HG02938 (cell line): ENCODE data around the gene EML5.
"Not testable (repeated sequence)": the region's sequence is repeated elsewhere in the genome, so short reads cannot be mapped to it uniquely, and the experiment has no call there.

Experiments
- ATAC-seq: cut with Tn5 transposase; IDR thresholded peaks from one replicate; pipeline ENCODE4 v1.9.1; 2021; ENCODE audit warnings: mild to moderate bottlenecking, moderate library complexity; ENCODE audit not compliant: unreplicated experiment

The EML5 gene

GRCh38 chr14:88804035-88804434, 11.3 kb upstream of the EML5 start:
- no peak for ATAC-seq

GRCh38 chr14:88802596-88802995, 9.8 kb upstream of the EML5 start:
- ATAC-seq: no peak

- ATAC-seq: no peak
Observed at GRCh38 chr14:88799522-88799921, 6.8 kb upstream of the EML5 start.

GRCh38 chr14:88798156-88798555, 5.4 kb upstream of the EML5 start:
- no peak for ATAC-seq

- ATAC-seq: no peak
Observed at GRCh38 chr14:88793259-88793625, 489 bp upstream of the EML5 start.

GRCh38 chr14:88791629-88792472, 902 bp downstream of the EML5 start:
- ATAC-seq: peak; percentile 4

- no peak for ATAC-seq
Observed at GRCh38 chr14:88791252-88791621, 1.5 kb downstream of the EML5 start.

GRCh38 chr14:88790501-88791251, 2.1 kb downstream of the EML5 start:
- ATAC-seq: no peak

GRCh38 chr14:88789573-88789972, 3.2 kb downstream of the EML5 start:
- not testable (repeated sequence) for ATAC-seq

- ATAC-seq: no peak
Observed at GRCh38 chr14:88786715-88787114, 6.0 kb downstream of the EML5 start.

- ATAC-seq: no peak
Observed at GRCh38 chr14:88785911-88786310, 6.8 kb downstream of the EML5 start.

- ATAC-seq: no peak
Observed at GRCh38 chr14:88775532-88775931, 17.2 kb downstream of the EML5 start.

GRCh38 chr14:88770736-88771135, 22.0 kb downstream of the EML5 start:
- ATAC-seq: no peak

GRCh38 chr14:88765130-88765529, 27.6 kb downstream of the EML5 start:
- ATAC-seq: no peak

GRCh38 chr14:88753873-88754272, 38.9 kb downstream of the EML5 start:
- ATAC-seq: no peak

- no peak for ATAC-seq
Observed at GRCh38 chr14:88750945-88751344, 41.8 kb downstream of the EML5 start.

- no peak for ATAC-seq
Observed at GRCh38 chr14:88750413-88750812, 42.3 kb downstream of the EML5 start.

GRCh38 chr14:88749139-88749538, 43.6 kb downstream of the EML5 start:
- ATAC-seq: no peak

GRCh38 chr14:88748288-88748687, 44.5 kb downstream of the EML5 start:
- no peak for ATAC-seq

- ATAC-seq: no peak
Observed at GRCh38 chr14:88746052-88746451, 46.7 kb downstream of the EML5 start.

- ATAC-seq: no peak
Observed at GRCh38 chr14:88737245-88737644, 55.5 kb downstream of the EML5 start.

- no peak for ATAC-seq
Observed at GRCh38 chr14:88733121-88733520, 59.6 kb downstream of the EML5 start.
